ENCODE results near the gene IKZF5.

Gene IKZF5

DNA sequence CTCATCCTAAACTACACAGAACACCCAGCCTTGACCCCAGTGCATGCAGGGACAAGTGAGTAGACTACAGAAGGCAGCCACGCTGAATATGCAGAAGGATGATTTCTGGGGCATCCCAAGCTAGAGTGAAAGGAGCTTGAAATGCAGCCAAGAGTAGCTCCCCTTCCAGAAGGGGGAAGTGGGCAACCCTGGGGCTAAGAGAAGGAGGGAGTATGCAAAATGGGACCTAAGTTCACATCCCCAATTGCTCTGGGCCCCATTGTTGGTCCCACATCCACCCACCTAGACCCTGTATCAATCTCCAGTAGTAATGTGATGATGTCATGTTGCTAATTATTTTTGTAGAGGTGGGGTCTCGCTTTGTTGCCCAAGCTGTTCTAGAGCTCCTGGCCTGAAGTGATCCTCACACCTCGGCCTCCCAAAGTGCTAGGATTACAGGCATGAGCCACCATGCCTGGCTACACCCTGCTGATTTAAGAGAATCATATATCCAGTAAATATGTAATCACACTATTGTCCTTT, 34.0 kb downstream of the IKZF5 start:
- DNase-seq, result no peak

DNA sequence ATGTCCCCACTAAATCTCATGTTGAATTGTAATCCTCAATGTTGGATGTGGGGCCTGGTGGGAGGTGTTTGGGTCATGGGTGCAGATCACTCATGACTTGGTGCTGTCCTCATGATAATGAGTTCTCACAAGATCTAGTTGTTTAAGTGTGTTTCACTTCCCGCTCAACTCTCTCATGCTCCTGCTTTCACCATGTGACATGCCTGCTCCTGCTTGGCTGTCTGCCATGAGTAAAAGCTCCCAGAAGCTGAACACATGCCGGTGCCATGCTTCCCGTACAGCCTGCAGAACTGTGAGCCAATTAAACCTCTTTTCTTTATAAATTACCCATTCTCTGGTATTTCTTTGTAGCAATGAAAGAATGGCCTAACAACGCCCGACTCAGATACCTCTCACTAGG, 34.6 kb downstream of the IKZF5 start:
- no peak for DNase-seq

DNA sequence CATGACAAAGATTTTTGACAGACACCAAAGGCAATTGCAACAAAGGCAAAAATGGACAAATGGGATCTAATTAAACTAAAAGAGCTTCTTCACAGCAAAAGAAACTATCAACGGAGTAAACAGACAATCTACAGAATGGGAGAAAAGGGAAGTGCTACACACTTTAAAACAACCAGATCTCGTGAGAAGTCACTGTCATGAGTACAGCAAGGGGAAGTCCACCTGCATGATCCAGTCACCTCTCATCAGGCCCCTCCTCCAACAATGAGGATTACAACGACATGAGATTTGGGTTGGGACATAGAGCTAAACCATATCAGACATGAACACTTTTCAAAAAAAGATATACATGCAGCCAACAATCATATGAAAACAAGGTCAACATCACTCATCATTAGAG, 39.9 kb downstream of the IKZF5 start:
- no peak for DNase-seq

DNA sequence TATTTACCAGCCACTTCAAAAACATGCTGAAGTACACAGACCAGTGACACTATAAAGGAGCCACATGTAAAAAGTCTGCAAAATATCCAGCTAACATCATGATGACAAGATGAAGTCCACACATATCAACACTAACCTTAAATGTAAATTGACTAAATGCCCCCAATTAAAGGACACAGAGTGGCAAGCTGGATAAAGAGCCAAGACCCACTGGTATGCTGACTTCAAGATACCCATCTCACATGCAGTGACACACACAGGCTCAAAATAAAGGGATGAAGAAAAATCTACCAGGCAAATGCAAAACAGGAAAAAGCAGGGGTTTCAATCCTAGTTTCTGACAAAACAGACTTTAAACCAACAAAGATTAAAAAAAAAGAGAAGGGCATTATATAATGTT, 41.7 kb downstream of the IKZF5 start:
- no peak for DNase-seq

DNA sequence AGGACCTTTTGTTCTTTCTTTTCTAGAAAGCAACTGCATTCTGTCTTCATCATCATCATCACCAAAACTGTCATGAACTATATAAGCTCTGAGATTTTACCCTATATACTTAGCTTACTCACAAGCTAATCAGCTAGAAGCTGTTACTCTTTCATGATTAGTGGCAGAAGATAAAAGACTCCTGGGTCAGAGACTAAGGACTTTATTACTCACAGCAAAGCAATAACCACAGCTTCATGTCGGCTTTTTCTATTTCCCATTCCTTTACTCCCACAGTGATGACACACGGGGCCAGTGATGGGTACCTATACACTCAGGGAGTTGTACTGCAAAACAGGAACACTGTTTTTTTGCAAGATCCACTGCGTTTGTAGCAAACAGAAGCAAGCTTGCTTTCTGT, 46.2 kb downstream of the IKZF5 start:
- DNase-seq, result no peak

DNA sequence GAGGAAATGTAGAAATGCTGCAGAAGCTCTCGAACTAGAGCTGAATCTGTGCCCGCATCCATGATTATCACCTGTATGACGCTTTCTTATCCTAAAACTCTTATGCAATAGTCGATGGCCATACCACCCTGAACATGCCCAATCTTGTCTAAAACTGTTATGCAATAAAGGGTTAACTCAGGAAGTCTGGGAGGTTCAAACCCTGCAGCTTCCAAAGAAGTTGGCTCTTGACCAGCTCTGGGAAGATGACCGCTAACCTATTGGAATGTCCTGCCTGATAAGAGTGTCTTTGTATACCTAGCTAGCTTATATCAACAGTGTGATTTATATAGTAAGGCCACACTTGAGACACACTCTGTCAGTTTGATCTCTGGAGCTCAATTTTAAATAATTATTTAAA, 51.1 kb downstream of the IKZF5 start:
- DNase-seq, result no peak

DNA sequence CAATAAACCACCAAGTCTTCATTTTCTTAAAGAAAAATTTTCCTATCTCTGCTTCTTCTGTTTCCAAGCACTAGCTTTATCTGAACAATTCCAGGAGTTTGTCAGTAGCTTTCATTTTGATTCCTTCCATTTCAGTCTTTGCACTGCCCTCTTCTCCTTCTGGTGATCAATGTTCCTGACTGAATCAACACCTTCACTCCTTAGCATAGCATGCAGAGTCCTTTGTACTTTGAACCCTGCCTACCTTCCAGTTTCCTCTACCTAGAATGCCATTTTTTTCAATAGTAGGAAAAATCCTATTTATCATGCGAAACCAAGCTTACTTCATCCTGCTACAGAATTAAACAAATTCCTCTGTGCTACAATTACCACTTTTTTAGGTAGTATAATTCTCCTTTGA, 52.7 kb downstream of the IKZF5 start:
- no peak for DNase-seq

DNA sequence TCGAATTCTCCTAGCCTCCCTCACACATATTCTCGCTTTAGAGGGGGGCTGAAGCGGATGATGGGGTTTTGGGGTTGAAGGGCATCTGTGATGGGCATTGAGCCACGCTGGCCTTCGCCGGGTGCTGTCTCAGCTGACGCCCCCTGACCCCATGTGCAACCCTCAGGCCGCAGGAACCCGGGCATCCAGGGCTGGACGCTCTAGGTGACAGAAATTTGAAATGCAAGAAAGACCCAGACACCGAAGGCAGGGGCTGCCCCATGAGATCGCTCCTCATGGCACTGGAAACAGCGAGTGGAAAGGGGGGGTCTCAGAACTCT, 53.9 kb downstream of the IKZF5 start:
- no peak for DNase-seq

DNA sequence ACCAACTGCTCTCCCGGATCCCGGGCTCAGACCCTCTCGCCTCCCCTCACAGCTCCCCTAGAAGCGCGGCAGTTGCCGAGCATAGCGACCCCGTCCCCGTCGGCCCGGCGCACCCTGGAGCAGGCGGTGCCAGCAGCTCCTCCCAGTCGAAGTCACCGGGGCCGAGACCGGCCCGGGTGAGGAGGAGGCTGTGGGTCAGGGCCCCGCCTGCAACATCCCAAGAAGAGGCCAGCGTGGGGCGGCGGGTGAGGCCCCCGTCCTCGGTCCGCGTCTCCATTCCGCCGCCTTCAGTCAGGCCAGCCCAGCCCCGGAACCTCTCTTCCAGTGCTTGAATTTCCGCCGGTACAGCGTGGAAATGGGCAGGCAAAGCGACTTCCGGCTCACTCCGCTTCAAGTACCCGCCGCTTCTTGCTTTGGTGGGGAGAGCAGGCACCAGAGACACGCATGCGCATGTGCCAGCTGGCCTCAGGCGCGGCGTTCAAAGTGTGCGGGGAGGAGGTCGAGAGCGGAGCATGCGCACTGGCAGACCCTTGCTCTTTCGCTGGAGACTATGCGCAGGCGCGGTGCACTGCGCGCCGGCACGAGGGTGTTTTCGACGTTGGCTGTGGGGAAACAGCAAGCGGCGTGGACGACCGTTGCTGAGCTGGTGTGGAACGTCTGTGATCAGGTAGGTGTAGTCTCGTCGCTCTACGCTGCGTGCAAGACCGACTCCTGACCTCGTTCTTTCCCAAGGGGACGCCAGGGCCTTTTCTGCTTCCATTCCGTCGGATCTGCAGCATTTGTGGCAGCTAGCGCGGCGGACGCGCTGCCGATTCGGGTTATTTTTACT, 54.5 kb downstream of the IKZF5 start, which contains the start of gene C10orf88:
TSS of gene C10orf88 (minus strand) at position 326 of the 829 bp plus-strand sequence. CDS start at position 277, 49 bp downstream.
- peak; percentile 74 to 89 for DNase-seq

DNA sequence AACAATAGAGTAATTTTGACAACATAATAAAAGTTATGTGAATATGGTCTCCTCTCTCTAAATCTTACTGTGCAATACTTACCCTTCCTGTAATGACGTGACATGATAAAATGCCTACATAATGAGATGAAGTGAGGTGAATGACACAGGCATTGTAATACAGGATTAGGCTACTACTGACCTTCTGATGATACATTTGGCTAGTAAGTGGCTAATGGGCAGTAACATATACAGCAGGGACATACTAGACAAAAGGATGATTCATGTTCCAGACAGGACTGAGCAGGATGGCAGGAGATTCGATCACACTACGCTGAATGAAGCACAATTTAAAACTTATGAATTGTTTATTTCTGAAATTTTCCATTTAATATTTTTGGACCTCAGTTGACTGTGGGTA, 59.3 kb downstream of the IKZF5 start:
- no peak for DNase-seq
